Measurements from ENCODE around the gene BBOF1.
A peak's percentile ranks its signal among the peaks of the same experiment; 100 is the strongest.

The BBOF1 gene

DNA sequence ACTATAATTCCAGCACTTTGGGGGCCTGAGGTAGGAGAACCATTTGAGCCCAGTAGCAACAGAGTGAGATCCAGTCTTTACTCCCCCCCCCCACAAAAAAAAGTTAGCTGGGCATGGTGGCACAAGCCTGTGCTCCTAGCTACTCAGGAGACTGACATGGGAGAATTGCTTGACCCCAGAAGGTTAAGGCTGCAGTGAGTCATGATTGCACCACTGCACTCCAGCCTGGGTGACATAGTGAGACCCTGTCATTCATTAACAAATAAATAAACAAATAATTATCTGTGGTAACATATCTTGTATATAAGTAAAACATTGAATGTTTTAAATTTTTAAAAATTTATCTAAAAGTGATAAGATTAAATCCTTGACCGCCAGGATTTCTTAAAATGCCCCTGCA, 4.8 kb upstream of the BBOF1 start:
- no peak for DNase-seq (ENCODE audit: low spot score)
- TF ChIP-seq, protein P1, sequence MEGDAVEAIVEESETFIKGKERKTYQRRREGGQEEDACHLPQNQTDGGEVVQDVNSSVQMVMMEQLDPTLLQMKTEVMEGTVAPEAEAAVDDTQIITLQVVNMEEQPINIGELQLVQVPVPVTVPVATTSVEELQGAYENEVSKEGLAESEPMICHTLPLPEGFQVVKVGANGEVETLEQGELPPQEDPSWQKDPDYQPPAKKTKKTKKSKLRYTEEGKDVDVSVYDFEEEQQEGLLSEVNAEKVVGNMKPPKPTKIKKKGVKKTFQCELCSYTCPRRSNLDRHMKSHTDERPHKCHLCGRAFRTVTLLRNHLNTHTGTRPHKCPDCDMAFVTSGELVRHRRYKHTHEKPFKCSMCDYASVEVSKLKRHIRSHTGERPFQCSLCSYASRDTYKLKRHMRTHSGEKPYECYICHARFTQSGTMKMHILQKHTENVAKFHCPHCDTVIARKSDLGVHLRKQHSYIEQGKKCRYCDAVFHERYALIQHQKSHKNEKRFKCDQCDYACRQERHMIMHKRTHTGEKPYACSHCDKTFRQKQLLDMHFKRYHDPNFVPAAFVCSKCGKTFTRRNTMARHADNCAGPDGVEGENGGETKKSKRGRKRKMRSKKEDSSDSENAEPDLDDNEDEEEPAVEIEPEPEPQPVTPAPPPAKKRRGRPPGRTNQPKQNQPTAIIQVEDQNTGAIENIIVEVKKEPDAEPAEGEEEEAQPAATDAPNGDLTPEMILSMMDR (IDR thresholded peaks at IDR 0.05; ENCODE audit: extremely low read depth, insufficient read depth, missing control alignments) = no peak
- in situ Hi-C loops (cut with MboI; ENCODE audit: low pct_unique_long_range_greater_than_20kb, low sequenced_read_pairs, unreplicated experiment) = loop anchor here (25.0 kb wide), 1 partner anchor 502 kb away; no protein-coding TSS in a partner anchor

DNA sequence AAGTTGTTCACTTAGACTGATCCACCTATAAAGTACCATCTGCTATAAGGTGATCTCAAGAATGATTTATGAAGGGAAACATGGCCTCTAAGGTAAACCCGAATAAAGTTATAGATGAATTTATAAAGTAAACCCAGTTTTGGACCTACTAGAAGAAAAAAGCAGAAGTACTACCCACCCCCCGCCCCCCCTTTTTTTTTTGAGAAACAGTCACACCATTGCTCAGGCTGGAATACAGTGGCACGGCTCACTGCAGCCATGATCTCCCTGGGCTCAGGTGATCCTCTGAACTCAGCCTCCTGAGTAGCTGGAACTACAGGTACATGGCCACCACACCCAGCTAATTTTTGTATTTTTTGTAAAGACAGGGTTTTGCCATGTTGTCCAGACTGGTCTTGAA, 4.0 kb upstream of the BBOF1 start:
- in situ Hi-C loops (cut with MboI; ENCODE audit: low pct_unique_long_range_greater_than_20kb, low sequenced_read_pairs, unreplicated experiment) = loop anchor here (25.0 kb wide), 1 partner anchor 503 kb away; no protein-coding TSS in a partner anchor
- DNase-seq (ENCODE audit: low spot score) = no peak
- TF ChIP-seq, protein P1 (IDR thresholded peaks at IDR 0.05; ENCODE audit: extremely low read depth, insufficient read depth, missing control alignments) = no peak

DNA sequence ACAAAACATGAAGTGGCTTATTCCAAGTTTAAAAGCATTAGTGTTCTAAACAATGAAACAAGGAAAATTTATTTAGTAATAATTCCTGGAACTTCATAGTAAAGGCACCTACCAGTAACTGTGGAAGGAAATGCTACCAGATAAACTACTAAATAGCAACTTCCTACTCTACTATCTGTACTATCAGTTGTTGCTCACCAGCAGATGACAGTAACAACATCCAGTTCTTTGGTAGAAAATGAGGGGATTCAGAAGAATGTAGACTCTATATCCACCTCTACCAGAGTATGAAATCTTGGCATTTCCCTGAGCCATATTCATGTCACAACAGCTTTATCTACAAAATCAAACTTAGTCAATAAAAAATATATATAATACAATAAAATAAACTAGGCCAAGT, 3.2 kb upstream of the BBOF1 start:
- DNase-seq (ENCODE audit: low spot score) = no peak
- TF ChIP-seq, protein P1 (IDR thresholded peaks at IDR 0.05; ENCODE audit: extremely low read depth, insufficient read depth, missing control alignments) = no peak
- in situ Hi-C loops (cut with MboI; ENCODE audit: low pct_unique_long_range_greater_than_20kb, low sequenced_read_pairs, unreplicated experiment) = loop anchor here (25.0 kb wide), 1 partner anchor 504 kb away; no protein-coding TSS in a partner anchor

DNA sequence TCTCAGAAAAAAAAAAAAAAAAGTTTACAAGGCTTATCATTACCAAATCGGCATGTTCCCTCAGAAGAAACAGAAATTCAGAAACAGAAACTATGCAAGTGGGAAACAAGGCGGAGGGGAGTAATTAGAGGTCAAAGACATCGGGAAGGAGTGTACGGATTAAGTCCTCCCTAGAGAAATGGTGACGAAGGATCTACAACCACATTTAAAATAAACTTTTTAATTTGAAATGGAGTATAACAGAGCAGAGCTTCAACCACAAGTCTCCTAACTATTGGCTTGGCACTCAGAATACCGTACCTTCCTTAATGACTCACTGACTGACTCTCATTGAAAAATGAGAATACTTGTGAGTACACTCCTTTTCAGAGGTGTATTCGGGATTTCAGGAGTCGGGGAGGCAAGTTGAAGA, 969 bp upstream of the BBOF1 start:
- in situ Hi-C loops (cut with MboI; ENCODE audit: low pct_unique_long_range_greater_than_20kb, low sequenced_read_pairs, unreplicated experiment) = loop anchor here (25.0 kb wide), 1 partner anchor 506 kb away; no protein-coding TSS in a partner anchor
- TF ChIP-seq, protein P1 (IDR thresholded peaks at IDR 0.05; ENCODE audit: extremely low read depth, insufficient read depth, missing control alignments) = no peak
- DNase-seq (ENCODE audit: low spot score) = peak; percentile 62

DNA sequence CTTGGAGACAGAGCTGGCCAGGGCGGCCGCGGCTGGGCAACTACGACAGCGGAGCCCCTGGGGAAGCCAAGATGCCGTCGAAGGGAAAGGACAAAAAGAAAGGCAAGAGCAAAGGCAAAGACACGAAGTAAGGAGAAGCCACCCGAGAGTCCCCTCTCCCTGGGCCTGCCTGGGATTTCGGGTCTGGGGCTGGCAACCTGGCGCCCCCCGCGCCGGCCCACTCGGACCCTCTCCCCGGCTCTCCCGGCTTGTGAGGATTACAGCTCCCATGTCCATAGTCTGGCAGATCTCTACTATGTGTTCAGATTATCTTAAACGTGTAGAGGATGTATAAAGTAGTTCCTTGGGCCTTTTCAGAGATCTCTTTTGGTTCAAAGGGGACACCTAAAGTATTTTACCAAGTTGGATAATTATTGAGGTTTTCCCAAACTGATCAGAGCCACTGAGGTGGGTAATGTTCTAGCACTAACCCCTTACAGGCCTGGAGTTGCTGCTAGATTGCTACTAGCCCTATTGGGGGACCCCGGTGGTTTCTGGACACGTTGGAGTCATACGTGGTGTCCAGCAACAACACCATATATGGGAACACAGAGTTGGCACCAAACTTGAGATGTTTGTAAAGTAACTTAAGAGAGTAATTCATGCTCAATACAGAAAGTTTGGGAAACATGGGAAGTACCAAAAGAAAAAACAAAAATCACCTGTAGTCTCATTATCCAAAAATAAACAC, 424 bp downstream of the BBOF1 start:
- DNase-seq (ENCODE audit: low spot score) = no peak
- in situ Hi-C loops (cut with MboI; ENCODE audit: low pct_unique_long_range_greater_than_20kb, low sequenced_read_pairs, unreplicated experiment) = loop anchor here (25.0 kb wide), 1 partner anchor 507 kb away; no protein-coding TSS in a partner anchor
- TF ChIP-seq, protein P1 (IDR thresholded peaks at IDR 0.05; ENCODE audit: extremely low read depth, insufficient read depth, missing control alignments) = no peak

DNA sequence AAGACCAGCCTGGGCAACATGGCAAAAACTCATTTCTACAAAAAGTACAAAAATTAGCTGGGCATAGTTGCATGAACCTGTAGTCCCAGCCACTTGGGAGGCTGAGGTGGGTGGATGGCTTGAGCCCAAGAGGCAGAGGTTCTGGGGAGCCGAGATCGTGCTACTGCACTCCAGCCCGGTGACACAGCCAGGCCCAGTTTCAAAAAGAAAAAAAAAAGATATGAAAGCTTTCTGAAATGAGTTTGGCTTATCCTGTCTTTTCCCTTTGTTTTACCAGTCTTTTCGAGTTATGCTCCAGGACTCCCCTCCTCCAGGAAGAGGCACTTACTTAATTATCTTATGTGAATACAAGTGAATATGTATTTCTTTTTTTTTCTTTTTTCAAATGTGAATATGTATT, 3.2 kb downstream of the BBOF1 start:
- in situ Hi-C loops (cut with MboI; ENCODE audit: low pct_unique_long_range_greater_than_20kb, low sequenced_read_pairs, unreplicated experiment) = loop anchor here (25.0 kb wide), 1 partner anchor 510 kb away; no protein-coding TSS in a partner anchor
- no peak for DNase-seq (ENCODE audit: low spot score)
- TF ChIP-seq, protein P1 (IDR thresholded peaks at IDR 0.05; ENCODE audit: extremely low read depth, insufficient read depth, missing control alignments) = no peak

All from GM13977 (cell line).